GM18508 (cell line): ENCODE results near the gene RAB36.

Source experiments
- ATAC-seq: cut with Tn5 transposase; IDR thresholded peaks from one replicate; pipeline ENCODE4 v1.9.1; 2021; ENCODE audit warnings: moderate number of reproducible peaks; ENCODE audit not compliant: insufficient read depth, unreplicated experiment

The RAB36 gene

DNA sequence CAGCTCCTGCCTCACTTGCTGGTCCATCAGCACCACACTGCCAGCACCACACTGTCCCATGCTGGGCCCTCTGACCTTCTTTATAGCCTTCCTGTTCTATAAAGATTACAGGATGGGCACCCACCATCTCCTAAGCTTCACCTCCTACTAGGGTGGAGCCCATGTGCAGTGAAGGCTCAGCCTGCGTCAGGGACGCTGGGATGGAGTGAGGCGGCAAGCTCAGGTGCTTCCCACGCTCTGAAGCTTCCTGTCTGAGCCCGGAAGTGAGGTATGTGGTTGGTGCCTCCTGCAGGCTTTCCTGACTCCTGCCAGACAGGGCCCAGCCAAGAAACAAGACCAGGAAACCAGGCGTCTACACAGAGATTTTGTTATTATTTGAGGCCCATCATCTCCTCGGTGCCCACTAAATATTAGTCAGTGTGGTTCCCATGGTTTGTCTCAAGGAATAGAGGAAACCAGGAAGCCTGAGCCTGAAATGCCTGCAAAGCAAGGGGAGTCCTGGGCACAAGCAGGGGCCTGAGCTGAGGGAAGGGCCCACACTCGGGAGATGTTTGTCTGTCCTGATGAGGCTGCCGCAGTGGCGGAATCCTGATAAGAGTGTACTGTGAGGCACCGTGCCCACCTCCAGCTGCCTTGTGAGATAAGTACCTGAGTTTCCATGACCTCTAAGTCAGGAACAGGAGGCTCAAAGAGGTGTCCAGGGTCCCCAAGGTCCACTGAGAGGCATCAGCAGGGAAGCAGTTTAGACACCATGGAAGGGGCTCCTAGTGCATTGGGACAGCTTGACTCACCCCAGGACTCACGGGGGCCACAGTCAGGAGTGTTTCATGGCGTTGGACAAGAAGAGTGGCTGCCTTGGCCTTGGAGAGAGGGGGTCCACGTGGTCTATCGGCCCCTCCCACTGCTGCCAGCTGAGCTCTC is 25.5 kb upstream of the RAB36 start:
- no peak for ATAC-seq

DNA sequence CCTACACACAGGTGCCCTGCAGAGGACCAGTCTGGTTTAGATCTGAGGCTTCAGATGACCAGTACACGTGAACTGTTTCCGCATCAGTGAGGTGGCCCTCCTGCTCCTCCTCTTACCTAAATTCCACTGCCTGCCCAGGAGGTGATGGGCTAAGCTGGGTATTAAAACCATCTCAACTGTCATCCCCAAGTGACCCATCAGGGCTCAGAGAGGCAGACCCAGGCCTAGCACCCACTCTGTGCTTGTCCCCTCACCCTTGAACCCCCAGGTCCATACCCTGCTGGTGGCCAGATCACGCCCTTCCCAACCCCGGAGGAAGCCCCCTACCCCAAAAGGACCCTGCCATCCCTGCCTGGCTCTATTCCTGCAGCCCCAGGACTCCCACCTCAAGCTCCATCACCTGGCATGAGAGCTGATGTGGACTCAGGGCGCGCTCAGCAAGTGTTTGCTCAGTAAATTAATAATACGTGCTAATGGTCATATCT is 24.8 kb upstream of the RAB36 start:
- no peak for ATAC-seq

DNA sequence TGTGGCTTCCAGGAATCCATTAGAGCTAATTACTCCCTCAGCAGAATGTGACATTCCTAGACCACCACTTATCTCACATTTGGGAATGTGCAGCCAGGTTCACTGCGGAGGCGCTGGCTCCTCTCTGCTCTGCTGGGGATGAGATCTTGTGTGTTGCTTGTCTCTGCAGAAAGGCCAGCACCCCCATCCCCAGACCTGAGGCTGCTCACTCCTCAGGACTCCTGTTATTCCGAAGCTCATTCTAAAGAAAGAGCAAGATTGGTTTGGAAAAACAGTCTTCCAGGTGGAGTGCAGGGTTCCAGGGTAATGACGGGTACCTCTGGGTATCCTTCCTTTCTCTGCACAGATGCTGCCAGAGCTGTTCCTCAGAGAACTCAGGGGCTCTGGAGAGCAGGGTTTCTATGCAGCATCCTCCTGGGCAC is 24.3 kb upstream of the RAB36 start:
- no peak for ATAC-seq

DNA sequence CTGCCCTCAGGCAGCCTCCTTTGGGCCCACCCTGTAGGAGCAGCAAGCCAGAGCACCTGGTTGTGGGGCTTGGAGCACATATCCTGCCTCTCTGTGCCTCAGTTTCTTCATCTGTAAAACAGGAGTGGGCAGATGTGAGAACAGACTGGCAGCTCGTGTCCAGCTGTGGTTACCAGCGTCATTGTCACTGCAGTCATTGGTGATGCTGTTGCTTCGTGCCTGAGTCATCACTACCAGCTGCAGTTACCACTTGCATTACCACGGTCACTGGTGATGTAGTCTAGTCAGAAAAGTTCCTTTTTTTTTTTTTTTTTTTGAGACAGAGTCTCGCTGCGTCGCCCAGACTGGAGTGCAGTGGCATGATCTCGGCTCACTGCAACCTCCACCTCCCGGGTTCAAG is 23.9 kb upstream of the RAB36 start:
- ATAC-seq = no peak

DNA sequence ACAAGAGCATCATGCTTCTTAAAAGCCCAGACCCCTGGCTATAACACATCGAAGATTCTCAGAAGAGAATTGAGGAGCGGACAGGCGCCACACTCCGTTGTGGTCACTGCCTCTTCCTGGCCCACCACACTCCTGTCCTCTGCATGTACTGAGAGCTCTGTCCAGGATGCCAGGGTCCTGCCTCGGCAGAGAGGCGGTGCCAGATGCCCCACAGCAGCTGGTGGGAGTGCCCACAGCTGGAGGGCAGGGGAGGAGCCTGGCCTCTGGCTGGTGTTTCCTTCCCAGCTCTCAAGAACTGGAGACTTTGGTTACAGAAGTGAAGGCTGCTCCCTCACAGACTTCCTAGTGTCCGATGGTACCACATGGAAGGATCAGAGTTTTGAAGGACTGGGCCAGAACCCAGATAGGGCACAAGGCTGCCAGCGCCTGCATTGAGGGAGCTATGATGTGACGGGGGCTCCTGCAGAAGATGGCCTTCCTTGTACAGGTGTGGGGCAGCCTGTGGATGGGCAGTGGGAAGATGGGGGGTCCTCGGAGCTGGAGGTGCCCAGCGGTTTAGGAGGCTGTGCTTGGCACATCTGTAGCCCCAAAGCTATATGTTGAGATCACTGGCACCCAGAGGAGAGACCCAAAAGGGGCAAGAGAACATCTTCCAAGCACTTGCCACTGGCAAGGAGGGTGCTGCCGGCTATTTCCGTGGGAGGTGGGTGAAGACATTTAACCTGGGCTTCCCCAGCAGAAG is 22.9 kb upstream of the RAB36 start:
- ATAC-seq = no peak

DNA sequence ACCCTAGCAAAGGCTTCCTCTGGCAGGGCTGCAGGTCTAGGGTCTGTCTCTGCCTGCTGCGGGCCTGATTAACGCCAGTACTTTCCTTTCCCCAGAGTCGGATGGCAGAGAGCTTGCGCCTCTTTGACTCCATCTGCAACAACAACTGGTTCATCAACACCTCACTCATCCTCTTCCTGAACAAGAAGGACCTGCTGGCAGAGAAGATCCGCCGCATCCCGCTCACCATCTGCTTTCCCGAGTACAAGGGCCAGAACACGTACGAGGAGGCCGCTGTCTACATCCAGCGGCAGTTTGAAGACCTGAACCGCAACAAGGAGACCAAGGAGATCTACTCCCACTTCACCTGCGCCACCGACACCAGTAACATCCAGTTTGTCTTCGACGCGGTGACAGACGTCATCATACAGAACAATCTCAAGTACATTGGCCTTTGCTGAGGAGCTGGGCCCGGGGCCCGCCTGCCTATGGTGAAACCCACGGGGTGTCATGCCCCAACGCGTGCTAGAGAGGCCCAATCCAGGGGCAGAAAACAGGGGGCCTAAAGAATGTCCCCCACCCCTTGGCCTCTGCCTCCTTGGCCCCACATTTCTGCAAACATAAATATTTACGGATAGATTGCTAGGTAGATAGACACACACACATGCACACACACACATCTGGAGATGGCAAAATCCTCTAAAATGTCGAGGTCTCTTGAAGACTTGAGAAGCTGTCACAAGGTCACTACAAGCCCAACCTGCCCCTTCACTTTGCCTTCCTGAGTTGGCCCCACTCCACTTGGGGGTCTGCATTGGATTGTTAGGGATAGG is 22.1 kb upstream of the RAB36 start:
- no peak for ATAC-seq

DNA sequence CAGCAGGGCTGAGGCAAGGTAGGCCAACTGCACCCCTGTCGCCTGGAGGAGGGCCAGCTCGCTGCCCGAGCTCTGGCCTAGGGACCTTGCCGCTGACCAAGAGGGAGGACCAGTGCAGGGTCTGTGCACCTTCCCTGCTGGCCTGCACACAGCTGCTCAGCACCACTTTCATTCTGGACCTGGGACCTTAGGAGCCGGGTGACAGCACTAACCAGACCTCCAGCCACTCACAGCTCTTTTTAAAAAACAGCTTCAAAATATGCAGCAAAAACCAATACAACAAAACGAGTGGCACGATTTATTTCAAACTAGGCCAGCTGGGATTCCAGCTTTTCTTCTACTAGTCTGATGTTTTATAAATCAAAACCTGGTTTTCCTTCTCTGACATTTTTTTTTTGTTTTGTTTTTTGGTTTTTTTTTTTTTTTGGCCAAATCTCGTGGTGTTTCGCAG is 21.4 kb upstream of the RAB36 start:
- no peak for ATAC-seq

DNA sequence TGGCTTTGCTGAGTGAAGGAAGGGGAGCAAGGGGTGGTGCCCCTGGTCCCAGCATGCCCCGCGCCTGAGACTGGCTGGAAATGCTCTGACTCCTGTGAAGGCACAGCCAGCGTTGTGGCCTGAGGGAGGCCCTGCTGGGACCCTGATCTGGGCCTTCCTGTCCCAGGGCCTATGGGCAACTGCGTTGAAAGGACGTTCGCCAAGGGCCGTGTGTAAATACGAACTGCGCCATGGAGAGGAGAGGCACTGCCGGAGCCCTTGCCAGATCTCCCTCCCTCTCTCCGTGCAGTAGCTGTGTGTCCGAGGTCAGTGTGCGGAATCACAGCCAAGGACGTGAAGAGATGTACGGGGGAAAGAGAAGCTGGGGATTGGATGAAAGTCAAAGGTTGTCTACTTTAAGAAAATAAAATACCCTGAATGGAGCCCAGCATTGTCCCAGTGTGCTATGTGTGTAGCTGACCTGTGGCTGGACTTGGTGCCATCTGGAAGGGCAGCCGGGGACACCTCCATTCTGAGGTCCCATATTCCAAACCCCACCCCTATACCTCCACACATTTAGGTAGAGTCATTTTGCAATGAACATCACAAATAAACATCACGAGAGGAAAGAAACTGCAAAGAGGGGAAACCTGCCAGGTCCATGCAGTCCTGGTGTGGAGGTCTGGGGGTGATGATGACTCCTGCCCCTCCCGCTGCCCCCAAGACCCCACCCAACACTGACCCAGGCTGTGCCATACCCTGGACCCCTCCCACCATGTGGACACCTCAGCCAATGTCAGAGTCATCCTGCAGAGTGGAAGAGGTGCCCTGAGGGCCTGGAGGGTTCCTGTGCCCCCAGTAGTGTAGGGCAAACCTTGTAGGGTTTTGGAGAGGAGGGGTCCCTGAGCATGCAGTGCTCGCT is 20.4 kb upstream of the RAB36 start:
- ATAC-seq = no peak

DNA sequence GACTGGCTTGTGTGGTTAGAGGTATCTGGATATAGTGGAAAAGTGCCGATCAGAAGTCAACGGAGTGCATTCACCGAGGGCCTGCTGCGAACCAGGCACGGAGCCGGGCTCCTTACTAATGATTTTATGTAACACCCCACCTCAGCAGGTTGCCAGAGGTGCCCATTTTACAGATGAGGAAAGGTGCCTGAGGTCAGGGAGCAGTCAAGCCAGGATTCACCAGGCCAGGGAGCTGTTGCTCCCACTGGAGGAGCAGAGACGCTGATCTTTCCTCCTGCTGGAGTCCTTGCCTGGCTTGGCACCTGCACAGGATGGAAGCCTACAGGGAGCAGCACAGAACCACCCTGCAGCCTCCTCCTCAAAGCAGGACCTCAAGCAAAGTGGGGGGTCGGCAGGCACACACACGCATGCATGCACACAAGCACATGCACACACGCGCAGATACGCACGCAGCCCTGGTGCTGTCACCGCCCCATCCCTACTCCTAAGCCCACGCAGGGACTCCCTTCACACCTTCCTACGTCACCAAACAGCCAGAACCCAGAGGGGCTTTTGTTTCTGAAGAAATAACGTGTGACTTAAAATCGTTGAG is 19.7 kb upstream of the RAB36 start:
- no peak for ATAC-seq

DNA sequence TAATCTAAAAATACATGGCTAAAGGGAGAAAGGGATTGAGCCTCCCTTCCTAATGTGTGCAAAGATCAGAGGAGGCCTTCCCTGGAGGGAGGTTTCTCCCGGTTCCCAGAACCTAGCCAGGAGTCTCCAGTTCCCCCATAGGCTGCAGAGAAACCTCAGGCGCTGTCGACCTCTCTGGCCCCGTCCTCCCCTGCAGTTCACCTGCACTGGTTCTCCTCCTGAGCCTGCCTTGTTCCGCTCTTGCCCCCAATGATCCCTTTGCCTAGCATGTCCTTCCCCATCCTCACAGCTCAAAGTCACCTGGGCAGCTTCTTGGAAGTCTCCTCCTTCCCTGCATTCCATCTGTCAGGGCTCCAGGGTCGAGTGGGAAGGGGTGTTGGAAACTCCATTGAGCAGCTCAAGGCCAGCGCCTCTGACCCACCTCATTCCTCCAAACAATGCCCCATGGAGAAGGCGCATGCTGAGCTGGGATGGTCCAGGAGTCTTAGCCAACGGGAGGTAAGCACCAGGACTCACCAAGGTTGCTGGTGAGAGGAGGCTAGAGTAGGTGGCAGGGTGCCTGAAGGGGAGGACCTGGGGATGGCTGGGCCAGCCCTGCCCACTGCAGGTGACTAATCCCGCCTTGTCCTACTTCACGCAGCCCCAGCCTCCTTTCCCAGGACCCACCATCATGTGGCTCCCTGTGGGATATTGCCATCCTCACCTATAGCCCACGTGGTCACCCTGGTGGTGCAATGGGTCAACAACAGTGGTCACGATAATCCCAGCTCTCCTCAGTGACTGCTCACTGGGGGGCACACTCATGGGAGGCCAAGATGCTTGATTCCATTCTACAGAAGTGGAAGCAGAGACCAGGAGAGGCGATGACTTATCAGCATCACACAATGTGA is 18.9 kb upstream of the RAB36 start:
- no peak for ATAC-seq

DNA sequence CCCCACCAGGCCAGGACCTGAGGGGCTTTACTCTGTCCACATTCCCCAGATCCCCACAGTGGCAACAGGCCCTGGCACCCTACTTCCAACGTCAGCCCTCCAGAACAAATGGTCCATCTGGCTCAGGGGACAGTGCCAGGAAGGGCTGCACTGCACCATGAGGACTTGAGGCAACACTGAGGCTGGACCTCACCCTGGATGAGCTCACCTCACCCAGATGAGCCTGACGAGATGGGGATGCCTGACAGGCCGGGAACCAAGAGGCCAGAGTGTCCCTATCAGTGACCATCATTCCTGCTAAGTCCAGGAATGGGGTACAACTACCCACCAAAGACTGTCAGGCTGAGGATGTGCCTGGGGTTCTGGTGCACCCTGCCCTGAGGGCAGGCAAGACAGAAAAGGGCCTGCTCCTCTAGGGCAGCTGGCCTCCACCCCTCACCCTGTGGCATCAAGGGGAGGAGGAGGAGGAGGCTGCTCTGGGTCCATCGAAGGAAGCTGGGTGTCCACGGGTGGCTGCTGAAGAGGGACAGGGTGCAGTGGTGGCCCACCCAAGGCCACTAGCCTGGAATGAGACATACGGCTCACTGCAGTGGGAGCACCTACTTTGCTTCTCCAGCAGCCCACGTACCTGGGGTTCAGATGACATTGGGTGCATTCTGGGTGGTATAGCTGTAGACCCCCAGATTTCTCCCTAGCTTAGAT is 18.1 kb upstream of the RAB36 start:
- no peak for ATAC-seq

DNA sequence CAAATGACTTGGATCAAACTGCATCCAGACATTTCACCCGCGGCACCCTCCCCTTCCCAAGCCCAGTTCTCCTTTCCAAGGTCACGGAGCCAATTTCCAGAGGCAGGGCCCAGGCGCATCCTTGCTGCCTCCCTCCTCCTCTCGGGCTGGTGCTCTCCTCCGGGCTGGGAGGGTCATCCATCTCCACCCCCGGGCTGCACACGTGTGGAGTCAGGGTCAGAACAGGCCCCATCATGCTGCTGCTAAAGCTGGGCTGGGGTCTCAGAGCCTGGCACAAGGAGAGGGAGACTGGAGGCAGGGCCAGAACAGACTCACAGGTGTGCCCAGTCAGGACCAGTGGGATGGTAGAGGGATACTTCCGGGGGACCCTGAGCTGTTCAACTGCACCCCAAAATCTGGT is 17.5 kb upstream of the RAB36 start:
- ATAC-seq = no peak

DNA sequence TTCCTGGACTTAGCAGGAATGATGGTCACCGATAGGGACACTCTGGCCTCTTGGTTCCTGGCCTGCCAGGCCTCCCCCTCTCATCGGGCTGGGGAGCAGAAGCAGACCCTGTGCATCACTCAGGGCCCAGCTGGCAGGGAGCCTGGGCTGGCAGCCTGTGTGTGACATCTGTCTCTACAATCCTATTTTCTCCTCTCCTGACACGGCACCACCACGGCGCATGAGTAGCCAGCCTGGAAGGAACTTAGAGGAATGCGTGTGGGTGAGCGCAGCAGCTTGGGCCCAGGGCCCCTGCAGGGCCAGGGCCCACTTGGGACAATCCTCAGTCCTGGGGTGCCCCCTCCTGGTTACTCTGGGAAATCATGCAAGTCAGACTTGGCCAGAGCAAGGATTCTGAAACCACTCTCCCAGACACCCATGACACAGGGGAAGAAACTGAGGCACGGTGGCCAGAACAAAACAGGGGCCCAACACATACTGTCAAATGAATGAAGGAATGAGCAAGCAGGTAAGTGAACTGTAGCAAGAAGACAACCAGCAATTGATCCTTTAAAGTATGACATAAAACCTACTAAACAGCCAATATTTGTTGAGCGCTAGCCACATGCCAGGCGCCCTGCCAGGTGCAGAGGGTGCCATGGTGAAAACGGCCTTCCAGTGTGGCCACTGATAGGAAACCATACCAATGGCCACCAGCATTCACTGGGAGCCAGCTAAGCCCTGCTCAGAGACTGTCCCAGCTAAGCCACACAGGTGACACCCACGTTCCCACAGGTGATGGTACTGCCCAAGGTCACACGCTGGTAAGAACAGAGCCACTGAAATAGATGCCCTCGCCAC is 16.8 kb upstream of the RAB36 start:
- ATAC-seq = no peak

DNA sequence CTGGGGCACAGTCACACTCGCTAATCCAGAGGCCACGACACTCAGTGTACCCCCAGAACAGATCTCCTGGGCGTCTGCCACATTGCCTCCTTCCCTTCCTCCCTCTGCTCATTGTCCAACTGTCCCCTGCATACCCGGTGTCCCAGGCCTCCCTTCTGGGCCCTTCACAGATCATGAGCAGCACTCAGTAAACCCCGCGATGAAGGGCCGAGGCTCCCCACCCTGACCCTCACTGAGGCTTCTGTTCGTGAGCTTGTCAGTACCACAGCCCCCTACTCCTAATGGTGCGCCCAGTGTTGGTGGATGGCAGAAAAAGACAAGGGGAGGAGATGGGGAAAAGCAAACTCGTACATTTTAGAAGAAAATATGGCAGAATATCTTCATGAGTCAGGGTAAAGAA is 16.1 kb upstream of the RAB36 start:
- ATAC-seq = no peak

DNA sequence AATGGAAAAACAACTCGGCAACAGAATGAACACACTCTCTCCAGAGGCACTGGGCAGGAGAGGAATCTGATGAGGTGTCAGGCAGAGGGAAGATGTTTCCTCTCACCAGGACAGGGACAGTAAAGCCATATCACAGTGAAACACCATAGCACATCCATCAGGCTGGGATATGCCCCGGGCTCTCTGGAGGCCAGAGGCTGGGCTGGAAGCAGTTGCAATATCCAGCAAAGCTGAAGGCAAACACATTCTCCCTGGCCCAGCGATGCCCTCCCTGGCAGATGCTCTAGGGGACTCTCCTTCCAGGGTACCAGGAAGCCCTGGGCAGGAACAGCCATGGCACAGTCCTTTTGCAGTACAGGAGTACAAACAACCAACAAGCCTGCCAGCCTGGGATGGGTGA is 14.6 kb upstream of the RAB36 start:
- ATAC-seq = no peak

DNA sequence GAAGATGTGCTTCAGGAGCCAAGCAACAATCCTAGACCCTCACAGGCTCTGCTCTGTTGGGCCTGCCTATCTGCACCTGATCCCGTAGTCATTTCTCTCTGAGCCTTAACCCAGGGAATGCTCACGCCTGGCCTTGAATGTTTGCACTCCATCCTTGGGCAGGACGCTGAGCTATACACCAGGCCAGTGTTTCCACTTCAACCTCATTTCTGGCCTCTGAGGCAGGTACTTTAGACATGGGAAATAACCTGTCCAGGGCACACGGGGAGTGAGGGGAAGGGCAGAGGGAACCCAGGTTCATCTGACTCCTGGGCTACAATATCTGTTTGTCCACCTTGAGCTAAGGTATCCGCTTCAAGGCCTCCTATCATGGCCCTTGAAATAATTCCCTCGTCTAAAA is 13.3 kb upstream of the RAB36 start:
- ATAC-seq = no peak
